ENCODE measurements around the gene TNS3. TPM values are rescaled to one million over a fixed set of nuclear protein-coding genes. Genes with fewer than 3 reads are reported as not detected.

TNS3 gene
- total RNA-seq, 1 experiment from 2014 or later: 9.5 TPM

DNA sequence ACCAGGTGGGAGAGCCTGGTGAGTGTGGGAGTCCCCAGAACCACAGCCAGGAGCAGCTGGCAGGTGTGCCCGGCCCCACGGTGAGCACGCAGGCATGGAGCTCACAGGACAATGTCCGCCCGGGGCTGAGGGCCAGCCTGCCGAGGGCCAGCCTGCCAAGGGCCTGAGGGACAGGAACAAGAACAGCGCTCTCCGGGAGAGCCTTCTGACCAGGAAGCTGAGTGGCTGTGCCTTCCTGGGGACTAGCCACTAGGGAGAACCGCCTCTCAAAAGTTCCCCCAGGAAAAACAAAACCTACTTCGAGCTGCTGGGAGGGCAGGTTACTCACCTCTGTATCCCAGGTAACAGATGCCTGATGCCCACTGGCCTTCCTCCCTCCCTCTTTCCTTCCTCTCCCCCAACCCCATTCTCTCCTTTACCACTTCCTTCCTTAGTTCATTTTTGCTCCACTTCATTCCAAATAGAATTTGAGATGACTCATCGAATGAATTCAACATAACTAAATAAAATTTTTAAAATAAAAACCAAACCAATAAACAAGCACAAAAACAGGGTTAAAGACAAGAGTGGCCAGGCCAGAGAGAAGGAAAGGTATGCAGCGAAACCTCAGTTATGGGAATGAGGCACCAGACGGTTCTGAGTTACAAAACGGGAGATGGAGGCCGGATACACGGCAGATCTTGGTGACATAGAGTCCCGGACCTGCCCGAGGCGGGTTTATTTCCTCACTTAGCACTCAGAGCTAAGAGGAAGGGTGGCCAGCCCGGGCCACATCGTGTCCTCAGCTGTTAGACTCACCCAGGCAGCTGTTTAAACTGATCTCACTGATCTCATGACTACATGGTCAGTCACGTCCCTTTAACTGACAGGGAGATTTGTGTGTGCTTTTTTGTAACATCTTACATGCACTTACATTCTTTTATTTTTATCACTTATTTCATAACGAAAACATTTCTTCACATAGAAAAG, 128.5 kb downstream of the TNS3 start:
- H2BK5ac ChIP-seq (ENCODE audit: insufficient read length, low read length): no peak overlapping the region
- no peaks in the 10 kb centered on the region for H3K4me1 ChIP-seq (ENCODE audit: insufficient read depth, low read length)
- 0 out of 2 replicates have a peak overlapping the region, but pooled peaks have one; percentile 24 for H3K14ac ChIP-seq (ENCODE audit: insufficient read depth, low read length)
- no peaks in the 10 kb centered on the region for H3K27me3 ChIP-seq (ENCODE audit: insufficient read depth, low read length)
- H3K18ac ChIP-seq (ENCODE audit: insufficient read length, low read depth, low read length): no peak overlapping the region
- Mint-ChIP-seq H3K36me3 (ENCODE audit: insufficient read depth in 1 of 3, low read depth in 3 of 3) (no peaks in the 10 kb centered on the region), H3K27me3 (ENCODE audit: low read depth) (peaks cover 3% of the 10 kb centered on the region), H3K4me1 (peaks cover 14 to 47% of the 10 kb centered on the region in 2 experiments), H3K27ac (no peak overlapping the region), H3K4me3 (no peak overlapping the region), H3K9me3 (no peaks in the 10 kb centered on the region)
- no peak overlapping the region for H3K23ac ChIP-seq (ENCODE audit: insufficient read length, low read depth, low read length)
- H2BK15ac ChIP-seq (ENCODE audit: low read depth, low read length): no peak overlapping the region
- no peak overlapping the region for H3K4ac ChIP-seq (ENCODE audit: low read depth, low read length)
- TF ChIP-seq, protein P1, sequence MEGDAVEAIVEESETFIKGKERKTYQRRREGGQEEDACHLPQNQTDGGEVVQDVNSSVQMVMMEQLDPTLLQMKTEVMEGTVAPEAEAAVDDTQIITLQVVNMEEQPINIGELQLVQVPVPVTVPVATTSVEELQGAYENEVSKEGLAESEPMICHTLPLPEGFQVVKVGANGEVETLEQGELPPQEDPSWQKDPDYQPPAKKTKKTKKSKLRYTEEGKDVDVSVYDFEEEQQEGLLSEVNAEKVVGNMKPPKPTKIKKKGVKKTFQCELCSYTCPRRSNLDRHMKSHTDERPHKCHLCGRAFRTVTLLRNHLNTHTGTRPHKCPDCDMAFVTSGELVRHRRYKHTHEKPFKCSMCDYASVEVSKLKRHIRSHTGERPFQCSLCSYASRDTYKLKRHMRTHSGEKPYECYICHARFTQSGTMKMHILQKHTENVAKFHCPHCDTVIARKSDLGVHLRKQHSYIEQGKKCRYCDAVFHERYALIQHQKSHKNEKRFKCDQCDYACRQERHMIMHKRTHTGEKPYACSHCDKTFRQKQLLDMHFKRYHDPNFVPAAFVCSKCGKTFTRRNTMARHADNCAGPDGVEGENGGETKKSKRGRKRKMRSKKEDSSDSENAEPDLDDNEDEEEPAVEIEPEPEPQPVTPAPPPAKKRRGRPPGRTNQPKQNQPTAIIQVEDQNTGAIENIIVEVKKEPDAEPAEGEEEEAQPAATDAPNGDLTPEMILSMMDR (conservative IDR thresholded peaks at IDR 0.05): no peak
- H3K9ac ChIP-seq (ENCODE audit: extremely low read depth, insufficient read length, low read length): no peak overlapping the region
- H2BK120ac ChIP-seq (ENCODE audit: low read depth, low read length, poor library complexity, severe bottlenecking): no peak overlapping the region
- H4K91ac ChIP-seq (ENCODE audit: insufficient read length, low read depth, low read length): no peak overlapping the region
- no peak overlapping the region for H3K4me2 ChIP-seq (ENCODE audit: insufficient read depth, insufficient read length, low read length)
- H2BK20ac ChIP-seq (ENCODE audit: low read depth, low read length, poor library complexity, severe bottlenecking): no peak overlapping the region
- no peak overlapping the region for H2AK5ac ChIP-seq (ENCODE audit: insufficient read length, low read length)
- H4K20me1 ChIP-seq (ENCODE audit: control insufficient read depth, insufficient read depth, insufficient read length): no peaks in the 10 kb centered on the region
- no peak overlapping the region for H4K8ac ChIP-seq (replicated peaks; ENCODE audit: insufficient read length, low read depth, low read length)
- no peak for DNase-seq
- no peak overlapping the region for H2AFZ ChIP-seq (ENCODE audit: low read length)
- H3K79me2 ChIP-seq (ENCODE audit: insufficient read depth, low read length): no peaks in the 10 kb centered on the region
- H3K56ac ChIP-seq (ENCODE audit: insufficient read length, low read depth, low read length): no peak overlapping the region
- H3K27ac ChIP-seq (ENCODE audit: insufficient read length, low read depth, low read length): no peak overlapping the region
- no CpG with 5 or more reads among the region's 23 CpGs for WGBS (ENCODE audit: extremely low coverage, insufficient read length, low lambda C conversion rate)
- no peaks in the 10 kb centered on the region for H3K9me3 ChIP-seq (ENCODE audit: control insufficient read depth, low read depth, low read length)
- no peak overlapping the region for H4K5ac ChIP-seq (ENCODE audit: insufficient read length, low read depth, low read length)
- no peak overlapping the region for H3T11ph ChIP-seq (ENCODE audit: low read length)
- no peaks in the 10 kb centered on the region for H3K23me2 ChIP-seq (ENCODE audit: insufficient read length, low read depth, low read length, poor library complexity, severe bottlenecking)
- H2BK12ac ChIP-seq (ENCODE audit: insufficient read length, low read depth, low read length): no peak overlapping the region
- H3K79me1 ChIP-seq (ENCODE audit: insufficient read depth, low read depth, low read length, poor library complexity, severe bottlenecking): no peaks in the 10 kb centered on the region
